ENCODE results near the gene CPNE6. TPM values are rescaled to one million over a fixed set of nuclear protein-coding genes. Genes with fewer than 3 reads are reported as not detected.
A peak's percentile ranks its signal among the peaks of the same experiment; 100 is the strongest.
"Not testable (repeated sequence)": the region's sequence is repeated elsewhere in the genome, so short reads cannot be mapped to it uniquely, and the experiment has no call there.

The CPNE6 gene
- not detected in 2 replicates for total RNA-seq (2014; rRNA removed; shearing (Covaris generic))

DNA sequence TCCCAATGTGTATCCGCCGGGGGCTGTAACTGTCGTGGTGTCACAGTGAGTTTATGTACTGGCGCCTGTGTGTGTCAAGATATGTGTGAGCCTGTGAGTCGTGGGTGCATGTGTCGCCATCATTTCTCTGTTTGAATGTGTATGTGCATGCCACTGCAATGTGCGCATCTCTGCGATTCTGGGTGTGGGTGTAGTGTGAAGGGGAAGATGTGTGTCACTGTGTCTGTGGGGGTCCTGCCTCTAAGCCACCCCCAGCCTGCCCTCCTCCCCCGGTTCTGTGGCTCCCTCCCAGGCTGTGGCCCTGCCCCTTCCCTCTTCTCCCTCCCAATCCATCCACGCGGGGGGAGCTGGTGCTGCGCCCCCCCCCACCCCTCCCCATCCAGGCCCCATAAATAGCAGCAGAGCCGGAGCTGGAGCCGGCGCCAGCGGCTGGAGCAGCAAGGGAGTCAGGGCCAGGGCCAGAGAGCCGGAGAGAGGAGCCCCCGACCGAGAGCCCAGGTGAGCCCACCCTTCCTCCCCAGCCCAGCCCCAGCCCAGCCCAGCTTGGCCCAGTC is at the start of gene CPNE6:
CPNE6 (plus strand) TSS at position 419 of the 554 bp plus-strand sequence. CDS start 1,375 bp downstream, outside the sequence.
- no peak for DNase-seq (ENCODE audit: low spot score)

DNA sequence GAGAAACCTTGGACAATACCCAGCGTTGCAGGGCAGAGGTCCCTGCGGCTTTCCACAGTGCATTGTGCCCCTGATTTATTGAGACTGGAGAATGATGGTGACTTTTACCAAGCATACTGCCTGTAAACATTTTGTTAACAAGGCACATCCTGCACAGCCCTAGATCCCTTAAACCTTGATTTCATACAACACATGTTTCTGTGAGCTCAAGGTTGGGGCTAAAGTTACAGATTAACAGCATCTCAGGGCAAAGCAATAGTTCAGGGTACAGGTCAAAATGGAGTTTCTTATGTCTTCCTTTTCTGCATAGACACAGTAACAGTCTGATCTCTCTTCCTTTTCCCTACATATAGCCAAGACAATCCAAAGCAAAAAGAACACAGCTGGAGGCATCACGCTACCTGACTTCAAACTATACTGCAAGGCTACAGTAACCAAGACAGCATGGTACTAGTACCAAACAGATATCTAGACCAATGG is 46.4 kb upstream of the CPNE6 start:
- not testable (repeated sequence) for DNase-seq (ENCODE audit: low spot score)

DNA sequence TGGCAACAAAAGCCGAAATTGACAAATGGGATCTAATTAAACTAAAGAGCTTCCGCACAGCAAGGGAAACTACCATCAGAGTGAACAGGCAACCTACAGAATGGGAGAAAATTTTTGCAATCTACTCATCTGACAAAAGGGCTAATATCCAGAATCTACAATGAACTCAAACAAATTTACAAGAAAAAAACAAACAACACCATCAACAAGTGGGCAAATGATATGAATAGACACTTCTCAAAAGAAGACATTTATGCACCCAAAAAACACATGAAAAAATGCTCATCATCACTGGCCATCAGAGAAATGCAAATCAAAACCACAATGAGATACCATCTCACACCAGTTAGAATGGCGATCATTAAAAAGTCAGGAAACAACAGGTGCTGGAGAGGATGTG is 41.7 kb upstream of the CPNE6 start:
- DNase-seq (ENCODE audit: low spot score) = not testable (repeated sequence)

DNA sequence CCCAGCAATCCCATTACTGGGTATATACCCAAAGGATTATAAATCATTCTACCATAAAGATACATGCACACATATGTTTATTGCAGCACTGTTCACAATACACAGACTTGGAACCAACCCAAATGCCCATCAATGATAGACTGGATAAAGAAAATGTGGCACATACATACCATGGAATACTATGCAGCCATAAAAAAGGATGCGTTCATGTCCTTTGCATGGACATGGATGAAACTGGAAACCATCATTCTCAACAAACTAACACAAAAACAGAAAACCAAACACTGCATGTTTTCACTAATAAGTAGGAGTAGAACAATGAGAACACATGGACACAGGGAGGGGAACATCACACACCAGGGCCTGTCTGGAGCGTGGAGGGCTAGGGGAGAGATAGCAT is 40.0 kb upstream of the CPNE6 start:
- not testable (repeated sequence) for DNase-seq (ENCODE audit: low spot score)

DNA sequence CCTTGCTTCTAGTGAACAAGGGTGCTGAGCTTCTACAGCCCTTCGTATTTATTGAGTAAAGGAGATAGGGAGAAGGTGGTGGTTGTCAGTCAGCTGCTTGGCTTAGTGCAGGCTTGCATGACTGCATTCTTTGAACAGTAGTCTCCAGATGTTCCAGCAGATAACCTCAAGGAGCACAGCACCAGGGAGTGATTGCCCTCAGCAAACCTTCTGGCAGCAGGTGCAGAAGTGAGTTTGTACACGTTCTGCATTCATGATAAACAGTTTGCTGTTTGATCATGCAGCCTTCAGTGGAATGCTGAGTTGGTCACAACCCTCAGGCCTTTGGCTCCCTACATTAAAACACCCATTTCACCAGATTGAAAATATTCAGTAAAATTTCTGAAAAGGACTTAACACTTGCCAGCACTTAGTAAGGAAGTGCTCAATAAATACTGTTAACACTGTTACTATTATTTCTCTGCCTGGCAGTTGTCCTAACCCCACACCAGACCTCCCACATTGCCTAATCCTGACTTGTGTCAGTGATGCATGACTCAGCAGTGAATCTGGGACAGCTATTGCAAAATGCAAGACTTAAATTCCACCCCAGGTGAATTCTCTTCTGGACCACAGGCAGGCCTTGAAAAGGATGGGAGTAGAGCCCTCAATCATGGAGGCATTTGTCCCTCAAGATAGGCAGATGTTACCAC is 38.5 kb upstream of the CPNE6 start:
- no peak for DNase-seq (ENCODE audit: low spot score)

DNA sequence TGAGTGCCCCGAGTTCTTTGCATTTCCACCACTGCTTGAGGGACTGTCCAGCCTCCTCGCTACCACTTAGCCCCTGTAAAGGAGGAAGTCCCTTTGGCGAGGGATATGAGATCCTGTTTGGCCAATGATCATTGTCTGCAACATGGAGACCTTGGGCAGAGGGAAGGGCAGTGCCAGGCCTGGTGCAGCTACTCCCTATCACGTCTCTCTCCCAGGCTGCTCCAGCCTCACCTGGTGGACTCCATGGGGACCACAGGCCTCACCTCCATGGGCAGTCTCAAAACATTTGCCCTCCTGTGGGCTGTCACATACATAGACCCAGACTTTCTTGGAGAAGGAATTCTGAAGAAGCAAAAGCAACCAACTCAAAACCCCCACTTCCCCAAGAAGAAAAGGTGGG is 35.6 kb upstream of the CPNE6 start:
- DNase-seq (ENCODE audit: low spot score) = not testable (repeated sequence)

DNA sequence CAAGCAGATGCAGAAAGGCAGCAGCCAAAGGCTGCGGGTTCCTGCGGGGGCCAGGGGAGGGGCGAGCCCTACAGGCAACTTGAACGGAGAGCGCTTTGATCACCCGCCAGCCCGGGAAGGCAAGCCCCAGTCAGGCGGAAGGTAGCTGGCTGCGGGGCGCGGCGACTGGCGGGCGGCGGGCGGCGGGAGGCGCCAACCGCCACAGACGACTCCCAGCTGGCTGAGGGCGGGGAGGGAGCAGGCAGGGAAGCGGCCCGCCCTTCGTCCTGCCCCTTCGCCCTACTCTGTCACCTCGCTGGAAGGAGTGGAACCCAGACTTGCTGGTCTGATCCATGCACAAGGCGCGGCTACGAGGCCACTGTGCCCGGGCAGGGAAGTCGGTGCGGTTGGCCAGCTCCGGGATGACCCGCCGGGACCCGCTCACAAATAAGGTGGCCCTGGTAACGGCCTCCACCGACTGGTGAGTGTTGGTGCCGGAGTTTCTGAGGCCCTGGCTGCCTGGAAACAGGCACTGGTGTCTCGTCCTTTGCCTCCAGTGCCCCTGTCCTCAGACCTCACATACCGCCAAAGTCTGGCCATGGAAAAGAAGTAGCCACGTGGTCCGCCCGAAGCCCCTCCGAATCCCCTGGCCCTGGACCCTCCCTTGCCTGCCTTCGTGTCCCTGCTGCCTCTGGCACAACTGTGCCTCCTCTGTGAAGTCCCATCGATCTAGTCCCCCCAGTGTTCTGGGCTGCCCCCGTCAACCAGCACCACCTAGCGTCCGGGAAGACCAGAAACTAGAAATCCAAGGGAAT is 35.0 kb upstream of the CPNE6 start:
- peak; percentile 71 for DNase-seq (ENCODE audit: low spot score)

DNA sequence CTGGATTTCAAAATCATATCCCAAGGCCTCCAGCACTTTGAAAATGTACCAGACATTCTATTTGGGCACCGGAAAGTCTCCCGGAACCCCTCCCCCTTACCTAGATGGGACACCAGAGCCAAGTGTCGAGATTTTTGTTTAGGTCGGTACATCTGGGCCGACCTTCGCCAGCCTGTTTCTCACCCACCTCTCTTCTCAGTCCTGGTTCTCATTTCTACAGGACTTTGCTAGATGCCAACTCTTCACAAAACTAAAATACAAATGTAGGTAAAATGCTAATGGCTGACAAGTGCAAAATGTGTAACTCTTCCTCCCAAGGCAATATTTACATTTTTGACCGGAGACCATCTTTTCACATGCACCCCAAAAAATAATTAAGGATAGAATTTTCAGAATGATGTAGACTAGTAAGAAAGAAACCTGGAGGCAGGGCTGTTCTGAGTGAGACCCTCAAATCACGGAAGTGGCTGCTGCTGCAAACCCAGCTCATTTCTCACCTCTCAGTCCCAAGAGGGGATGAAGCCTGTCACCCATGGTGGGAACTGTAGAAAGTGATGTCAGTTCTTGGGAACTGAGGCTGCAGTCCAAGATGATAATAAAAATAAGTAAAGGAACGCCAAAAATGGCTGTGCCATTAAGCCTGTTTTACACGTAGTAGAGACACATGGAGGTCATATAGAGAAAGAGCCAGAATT is 34.3 kb upstream of the CPNE6 start:
- not testable (repeated sequence) for DNase-seq (ENCODE audit: low spot score)

DNA sequence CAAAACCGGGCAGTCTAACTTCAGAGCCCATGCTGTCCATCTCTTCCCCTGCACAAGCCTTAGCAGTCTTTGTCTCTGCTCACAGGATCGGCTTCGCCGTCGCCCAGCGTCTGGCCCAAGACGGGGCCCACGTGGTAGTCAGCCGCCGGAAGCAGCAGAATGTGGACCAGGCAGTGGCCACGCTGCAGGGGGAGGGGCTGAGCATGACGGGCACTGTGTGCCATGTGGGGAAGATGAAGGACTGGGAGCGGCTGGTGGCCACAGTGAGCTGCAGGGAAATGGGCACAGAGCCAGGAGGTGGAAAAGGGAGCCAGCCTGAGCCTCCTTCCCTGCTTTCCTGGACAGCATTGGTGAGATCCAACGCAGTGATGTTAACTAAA is 33.7 kb upstream of the CPNE6 start:
- DNase-seq (ENCODE audit: low spot score) = no peak

DNA sequence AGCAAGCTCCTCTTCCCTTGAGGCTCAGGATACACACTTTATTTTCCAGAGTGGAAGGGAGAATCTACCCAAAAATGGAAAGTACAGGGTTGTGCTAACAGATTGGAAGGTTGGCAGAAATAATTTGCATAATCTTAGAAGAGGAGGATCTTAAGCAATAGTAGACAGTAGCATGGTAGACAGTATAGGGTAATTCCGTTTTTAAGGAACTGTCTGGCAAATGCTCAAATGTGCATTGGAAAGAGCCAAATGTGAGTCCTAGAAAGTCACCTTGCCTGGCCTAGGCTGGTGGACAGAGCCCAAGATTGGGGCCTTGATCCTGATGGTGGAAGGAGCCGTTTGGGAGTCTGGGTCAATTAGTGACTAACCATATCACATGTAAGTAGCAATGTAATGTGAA is 32.7 kb upstream of the CPNE6 start:
- no peak for DNase-seq (ENCODE audit: low spot score)

DNA sequence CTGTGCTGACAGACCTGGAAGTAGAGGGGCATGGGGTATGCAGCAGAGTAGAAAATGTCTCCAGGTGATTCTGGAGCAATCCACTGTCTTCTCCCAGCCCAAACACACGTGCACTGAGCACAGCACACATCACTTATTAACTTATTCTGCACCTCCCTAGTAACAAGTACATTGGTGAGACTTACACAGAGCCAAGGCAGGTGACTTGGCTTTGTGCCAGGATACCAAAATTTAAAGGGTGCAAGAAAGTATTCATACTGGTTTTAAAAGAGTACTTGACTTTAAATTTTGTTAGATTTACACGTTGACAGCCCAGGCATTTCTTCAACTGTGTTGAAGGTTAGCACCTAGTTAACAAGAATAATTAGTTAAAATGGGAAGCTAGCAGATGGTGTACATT is 30.7 kb upstream of the CPNE6 start:
- no peak for DNase-seq (ENCODE audit: low spot score)

DNA sequence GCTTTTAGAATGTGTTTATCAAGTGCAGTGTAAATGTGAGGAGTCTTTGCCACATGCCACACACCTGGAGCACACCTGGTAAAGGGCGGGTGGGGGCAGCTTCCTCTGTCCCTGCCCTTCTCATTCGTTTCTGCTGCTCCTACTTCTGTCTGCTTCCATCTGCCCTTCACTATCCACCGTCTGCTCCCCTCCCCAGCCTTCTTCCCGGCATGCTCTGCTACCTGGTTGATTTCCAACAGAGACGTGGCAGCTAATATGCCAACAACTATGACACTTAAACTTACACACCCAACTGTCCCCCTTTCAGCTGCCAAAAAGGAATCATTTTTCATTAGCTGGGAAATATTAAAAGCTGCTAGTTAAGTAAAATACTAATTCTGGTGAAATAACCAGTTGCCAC is 28.6 kb upstream of the CPNE6 start:
- DNase-seq (ENCODE audit: low spot score) = no peak

DNA sequence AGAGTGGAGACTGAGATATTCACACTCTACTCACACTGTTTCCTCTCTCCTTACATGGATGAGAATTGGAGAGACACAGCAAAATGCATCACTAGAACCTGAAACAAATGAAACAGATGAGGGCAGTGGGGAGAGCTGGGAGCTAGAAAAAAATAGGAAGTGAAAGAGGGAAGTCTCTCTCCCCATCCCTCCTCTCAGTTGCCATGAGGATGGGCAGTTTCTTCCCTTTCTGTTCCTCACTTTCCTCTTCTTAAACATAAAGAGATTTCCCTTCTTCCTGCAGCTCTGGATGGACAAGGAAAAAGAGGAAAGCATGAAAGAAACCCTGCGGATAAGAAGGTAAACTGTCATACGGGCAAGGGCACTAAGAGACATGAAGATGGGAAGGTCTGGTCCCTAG is 22.4 kb upstream of the CPNE6 start:
- DNase-seq (ENCODE audit: low spot score) = not testable (repeated sequence)

DNA sequence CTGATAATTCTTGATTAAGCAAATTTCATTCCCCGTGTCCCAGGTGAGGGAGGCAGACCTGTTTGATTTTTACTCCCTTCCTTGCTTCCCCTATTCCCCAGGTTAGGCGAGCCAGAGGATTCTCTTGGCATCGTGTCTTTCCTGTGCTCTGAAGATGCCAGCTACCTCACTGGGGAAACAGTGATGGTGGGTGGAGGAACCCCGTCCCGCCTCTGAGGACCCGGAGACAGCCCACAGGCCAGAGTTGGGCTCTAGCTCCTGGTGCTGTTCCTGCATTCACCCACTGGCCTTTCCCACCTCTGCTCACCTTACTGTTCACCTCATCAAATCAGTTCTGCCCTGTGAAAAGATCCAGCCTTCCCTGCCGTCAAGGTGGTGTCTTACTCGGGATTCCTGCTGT is 20.6 kb upstream of the CPNE6 start:
- DNase-seq (ENCODE audit: low spot score) = not testable (repeated sequence)

DNA sequence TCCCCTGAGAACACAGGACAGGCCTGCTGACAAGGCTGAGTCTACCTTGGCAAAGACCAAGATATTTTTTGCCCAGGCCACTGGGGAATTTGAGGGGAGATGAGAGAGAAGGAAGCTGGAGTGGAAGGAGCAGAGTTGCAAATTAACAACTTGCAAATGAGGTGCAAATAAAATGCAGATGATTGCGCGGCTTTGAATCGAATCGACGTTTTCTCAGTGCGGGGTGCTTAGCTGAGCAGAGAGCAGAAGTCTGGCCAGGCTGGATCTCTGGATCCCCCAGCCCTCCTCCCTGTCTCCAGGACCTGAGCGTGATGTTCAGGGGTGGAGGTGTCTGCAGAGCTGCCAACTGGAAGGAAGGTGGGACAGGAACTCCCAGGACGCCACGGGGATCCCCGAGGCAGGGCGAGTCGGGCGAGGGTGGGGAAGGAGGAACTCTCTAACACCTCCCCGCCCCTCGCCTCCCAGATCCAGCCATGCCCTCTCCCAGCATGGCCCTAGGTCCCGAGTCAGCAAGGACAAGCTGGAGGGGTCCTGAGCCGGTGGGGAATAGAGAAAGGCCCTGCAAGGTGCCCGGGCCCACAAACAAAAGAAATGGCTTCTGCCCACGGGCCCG is 20.1 kb upstream of the CPNE6 start:
- peak; percentile 3 for DNase-seq (ENCODE audit: low spot score)

DNA sequence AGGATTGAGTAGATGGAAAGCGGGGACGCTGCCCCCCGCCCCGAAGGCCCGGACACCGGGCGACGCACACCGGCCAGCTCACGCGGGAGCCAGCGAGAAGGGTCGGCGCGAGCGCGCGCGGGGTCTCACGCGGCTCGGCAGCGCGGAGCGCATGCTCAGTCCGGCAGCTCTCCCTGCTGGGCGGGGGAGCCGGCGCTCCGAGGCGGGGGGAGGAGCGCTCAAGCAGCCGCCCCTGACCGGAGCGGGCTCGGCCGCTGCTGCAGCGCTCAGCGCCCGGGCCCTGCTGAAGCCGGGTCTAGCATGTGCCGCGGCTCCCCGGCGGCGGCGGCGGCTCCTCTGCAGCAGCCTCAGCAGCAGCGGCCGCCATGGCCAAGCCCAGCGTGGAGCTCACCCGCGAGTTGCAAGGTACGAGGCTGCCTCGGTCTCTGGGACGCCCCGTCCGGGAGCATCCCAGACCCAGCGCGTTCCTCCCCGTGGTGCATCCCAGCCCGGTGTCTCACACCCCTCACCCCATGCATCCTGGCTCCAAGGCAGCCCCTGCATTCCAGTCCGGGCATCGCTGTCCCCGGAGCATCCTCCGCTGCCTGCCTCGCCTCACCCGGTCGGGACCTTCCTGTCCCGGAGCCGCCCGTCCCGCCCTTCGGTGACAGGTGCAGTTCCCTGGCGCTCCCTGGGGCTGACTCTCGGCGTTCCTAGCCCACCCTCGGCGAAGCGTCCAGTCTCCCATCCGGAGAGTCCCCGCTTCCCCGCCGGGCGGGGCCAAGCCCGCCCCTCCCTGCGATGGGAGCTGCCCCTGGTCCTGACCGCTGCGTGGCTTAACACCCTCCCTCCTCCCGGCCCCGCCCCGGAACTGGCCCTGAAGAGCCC is 19.3 kb upstream of the CPNE6 start, which contains the start of gene CARMIL3:
CARMIL3 (plus strand) TSS at position 221 of the 867 bp plus-strand sequence; CDS start at position 366, 145 bp downstream.
- peak; percentile 28 for DNase-seq (ENCODE audit: low spot score)

DNA sequence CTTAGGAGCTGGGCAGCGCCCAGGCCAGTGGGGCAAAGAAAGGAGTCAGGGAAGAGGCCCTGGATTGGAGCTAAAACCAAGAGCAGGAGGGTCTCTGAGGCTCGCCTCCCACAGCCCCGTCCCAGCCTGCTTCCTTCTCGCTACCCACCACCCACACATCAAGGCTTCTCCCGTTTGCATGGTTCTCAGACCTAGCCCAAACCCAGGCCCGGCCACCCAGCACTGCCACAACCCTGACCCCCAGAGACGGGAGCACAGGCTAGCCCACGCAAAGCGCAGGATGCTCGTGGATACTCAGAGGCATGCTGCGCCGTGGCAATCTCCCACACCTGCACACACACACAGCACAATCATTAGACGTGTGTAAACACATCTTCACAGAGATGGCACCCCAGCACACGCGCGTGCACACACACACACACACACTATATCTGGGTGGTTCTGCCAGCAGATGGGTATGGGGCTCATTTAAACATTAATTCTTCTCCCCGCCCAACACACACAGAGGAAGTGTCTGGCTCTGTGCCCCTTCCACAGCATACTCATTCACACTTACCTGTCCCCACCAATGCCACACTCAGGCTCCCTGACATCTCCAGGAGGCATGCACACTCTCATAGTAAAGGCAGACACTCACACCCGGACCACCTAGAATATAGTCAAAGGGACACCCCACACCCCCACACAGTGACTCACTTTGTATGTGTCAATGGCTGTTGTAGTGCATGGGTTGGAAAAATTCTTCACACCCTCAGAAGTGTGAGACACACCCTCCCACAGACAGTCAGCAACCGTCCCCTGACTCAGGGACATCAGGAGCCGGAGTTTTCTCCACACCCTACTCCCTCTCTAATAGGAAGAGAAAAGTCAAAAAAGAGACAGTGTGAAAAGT is 18.5 kb upstream of the CPNE6 start:
- no peak for DNase-seq (ENCODE audit: low spot score)

DNA sequence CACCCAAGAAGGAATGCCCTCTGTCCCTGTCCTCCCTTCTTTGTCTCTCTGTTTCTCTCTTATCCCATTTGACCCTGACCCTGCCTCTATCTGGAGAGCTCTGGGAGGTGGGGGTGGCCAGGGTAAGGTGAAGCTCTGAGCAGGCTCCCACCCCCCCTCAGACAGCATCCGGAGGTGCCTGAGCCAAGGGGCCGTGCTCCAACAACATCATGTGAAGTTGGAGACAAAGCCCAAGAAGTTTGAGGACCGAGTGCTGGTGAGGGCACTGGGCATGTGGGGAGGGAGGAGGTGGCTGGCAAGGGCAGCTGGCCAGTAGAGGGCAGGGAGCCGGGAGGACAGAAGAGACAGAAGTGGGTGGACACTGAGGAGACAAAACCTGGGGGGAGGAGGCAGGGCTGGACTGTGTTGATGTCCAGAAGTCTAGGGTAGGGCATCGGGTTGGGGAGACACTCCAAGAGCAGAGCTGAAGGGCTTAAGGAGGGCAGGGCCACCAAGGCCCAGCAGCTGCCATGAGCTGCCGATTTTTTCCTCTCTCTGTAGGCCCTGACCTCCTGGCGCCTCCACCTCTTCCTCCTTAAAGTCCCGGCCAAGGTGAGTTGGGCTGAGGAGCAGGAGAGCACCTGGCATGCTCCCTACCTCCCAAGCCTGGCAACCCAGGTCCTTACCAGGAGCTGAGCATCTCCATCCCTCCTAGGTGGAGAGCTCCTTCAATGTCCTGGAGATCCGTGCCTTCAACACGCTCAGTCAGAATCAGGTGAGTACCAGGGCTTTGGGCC is 17.6 kb upstream of the CPNE6 start:
- DNase-seq (ENCODE audit: low spot score) = no peak

DNA sequence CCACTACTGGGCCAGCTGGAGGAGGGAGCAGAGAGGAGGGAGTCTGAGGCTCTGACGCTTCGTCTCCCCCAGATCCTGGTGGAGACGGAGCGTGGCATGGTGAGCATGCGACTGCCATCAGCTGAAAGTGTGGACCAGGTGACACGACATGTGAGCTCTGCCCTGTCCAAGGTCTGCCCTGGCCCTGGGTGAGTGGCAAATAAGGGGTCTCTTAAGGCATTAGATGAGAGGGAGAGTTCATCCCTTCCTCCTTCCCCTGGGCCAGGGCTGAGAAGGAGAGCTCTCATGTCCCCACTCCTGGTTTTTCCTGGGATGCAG is 17.1 kb upstream of the CPNE6 start:
- no peak for DNase-seq (ENCODE audit: low spot score)
